Measurements from ENCODE around the gene HDLBP.
"Not testable (repeated sequence)": the region's sequence is repeated elsewhere in the genome, so short reads cannot be mapped to it uniquely, and the experiment has no call there.

Gene HDLBP

DNA sequence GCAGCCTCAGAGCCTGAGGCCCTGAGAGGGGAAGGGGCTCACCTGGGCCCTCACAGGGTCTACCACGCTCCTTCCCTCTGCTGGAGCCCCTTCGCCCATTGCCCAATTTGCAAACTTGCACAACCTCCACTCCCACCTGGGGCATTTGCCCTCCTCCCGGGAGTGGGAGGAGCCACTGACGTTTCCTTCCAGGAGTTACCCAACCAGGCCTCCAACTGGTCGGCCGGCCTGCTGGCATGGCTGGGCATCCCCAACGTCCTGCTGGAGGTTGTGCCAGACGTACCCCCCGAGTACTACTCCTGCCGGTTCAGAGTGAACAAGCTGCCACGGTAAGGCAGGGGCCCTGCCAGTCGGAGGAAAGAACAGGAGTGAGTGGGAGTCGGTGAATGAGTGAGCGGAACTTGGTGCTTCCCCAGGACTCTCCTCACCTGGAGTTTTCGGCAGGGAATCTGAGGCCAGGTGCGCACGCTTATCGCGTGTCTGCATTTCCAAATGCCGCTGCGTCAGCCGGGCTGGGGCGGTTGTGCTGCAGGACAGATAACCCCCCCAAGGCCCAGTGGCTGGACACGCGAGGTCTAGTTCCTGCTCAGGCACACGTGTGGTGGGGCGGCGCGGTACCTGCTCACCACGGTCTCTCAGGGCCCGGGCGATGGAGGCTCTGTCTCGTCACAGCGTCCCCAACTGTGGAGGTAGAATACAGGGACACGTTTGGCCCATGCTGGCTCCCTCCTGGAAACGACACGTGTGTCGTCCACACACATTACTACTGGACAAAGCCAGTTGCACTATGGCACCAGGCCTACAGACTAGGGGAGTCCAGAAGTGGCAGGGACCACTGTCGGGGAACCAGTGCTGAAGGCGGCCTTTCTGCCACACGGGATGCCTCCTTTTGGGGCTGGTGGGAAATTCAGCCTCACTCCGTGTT, 115.3 kb downstream of the HDLBP start:
- H3K27ac ChIP-seq (replicated peaks), result peak overlapping the region; percentile 92
- DNase-seq (ENCODE audit: low read depth in 1 of 2, low spot score in 1 of 2), result peak; percentile 78 to 83
- TF ChIP-seq POLR2AphosphoS5 (IDR thresholded peaks at IDR 0.05; ENCODE audit: low read depth), result peak; percentile 46; the same call in 1 of the 2 replicates
- TF ChIP-seq, protein P1, sequence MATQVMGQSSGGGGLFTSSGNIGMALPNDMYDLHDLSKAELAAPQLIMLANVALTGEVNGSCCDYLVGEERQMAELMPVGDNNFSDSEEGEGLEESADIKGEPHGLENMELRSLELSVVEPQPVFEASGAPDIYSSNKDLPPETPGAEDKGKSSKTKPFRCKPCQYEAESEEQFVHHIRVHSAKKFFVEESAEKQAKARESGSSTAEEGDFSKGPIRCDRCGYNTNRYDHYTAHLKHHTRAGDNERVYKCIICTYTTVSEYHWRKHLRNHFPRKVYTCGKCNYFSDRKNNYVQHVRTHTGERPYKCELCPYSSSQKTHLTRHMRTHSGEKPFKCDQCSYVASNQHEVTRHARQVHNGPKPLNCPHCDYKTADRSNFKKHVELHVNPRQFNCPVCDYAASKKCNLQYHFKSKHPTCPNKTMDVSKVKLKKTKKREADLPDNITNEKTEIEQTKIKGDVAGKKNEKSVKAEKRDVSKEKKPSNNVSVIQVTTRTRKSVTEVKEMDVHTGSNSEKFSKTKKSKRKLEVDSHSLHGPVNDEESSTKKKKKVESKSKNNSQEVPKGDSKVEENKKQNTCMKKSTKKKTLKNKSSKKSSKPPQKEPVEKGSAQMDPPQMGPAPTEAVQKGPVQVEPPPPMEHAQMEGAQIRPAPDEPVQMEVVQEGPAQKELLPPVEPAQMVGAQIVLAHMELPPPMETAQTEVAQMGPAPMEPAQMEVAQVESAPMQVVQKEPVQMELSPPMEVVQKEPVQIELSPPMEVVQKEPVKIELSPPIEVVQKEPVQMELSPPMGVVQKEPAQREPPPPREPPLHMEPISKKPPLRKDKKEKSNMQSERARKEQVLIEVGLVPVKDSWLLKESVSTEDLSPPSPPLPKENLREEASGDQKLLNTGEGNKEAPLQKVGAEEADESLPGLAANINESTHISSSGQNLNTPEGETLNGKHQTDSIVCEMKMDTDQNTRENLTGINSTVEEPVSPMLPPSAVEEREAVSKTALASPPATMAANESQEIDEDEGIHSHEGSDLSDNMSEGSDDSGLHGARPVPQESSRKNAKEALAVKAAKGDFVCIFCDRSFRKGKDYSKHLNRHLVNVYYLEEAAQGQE (IDR thresholded peaks at IDR 0.05; ENCODE audit: insufficient replicate concordance, low read depth), result no peak
- no peaks in the 10 kb centered on the region for H3K27me3 ChIP-seq (ENCODE audit: insufficient read depth, poor library complexity, severe bottlenecking)
- H3K4me3 ChIP-seq (replicated peaks; ENCODE audit: insufficient read depth, low read length), result peak overlapping the region; percentile 59

DNA sequence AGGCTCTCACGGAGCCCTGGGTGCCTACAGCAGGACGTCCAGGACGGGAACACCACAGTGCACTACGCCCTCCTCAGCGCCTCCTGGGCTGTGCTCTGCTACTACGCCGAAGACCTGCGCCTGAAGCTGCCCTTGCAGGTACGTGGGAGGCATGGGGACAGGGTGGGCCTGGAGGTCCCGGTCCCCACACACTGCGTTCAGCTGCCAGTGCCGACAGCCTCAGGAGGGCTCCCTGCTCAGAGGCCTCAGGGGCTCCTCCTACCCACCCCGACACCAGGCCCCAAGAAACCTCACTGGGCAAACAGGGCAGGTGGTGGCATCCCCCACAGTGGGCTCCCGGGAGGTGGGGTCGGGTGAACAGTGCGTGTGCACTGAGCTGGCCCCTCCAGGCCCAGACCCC, 116.2 kb downstream of the HDLBP start:
- no peak for DNase-seq (ENCODE audit: low read depth in 1 of 2, low spot score in 1 of 2)
- no peak overlapping the region for H3K4me3 ChIP-seq (replicated peaks; ENCODE audit: insufficient read depth, low read length)
- no peak overlapping the region for H3K27ac ChIP-seq (replicated peaks)
- TF ChIP-seq, protein P2, sequence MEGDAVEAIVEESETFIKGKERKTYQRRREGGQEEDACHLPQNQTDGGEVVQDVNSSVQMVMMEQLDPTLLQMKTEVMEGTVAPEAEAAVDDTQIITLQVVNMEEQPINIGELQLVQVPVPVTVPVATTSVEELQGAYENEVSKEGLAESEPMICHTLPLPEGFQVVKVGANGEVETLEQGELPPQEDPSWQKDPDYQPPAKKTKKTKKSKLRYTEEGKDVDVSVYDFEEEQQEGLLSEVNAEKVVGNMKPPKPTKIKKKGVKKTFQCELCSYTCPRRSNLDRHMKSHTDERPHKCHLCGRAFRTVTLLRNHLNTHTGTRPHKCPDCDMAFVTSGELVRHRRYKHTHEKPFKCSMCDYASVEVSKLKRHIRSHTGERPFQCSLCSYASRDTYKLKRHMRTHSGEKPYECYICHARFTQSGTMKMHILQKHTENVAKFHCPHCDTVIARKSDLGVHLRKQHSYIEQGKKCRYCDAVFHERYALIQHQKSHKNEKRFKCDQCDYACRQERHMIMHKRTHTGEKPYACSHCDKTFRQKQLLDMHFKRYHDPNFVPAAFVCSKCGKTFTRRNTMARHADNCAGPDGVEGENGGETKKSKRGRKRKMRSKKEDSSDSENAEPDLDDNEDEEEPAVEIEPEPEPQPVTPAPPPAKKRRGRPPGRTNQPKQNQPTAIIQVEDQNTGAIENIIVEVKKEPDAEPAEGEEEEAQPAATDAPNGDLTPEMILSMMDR (IDR thresholded peaks at IDR 0.05; ENCODE audit: insufficient read depth, low read length), result no peak
- TF ChIP-seq GABPA (IDR thresholded peaks at IDR 0.05; ENCODE audit: low read depth) (no peak), SPI1 (IDR thresholded peaks at IDR 0.05; ENCODE audit: borderline replicate concordance, low read depth) (no peak), POLR2AphosphoS5 (IDR thresholded peaks at IDR 0.05; ENCODE audit: low read depth) (no peak)
- TF ChIP-seq, protein P1 (IDR thresholded peaks at IDR 0.05; ENCODE audit: insufficient replicate concordance, low read depth), result no peak
- H3K27me3 ChIP-seq (ENCODE audit: insufficient read depth, poor library complexity, severe bottlenecking), result no peaks in the 10 kb centered on the region

DNA sequence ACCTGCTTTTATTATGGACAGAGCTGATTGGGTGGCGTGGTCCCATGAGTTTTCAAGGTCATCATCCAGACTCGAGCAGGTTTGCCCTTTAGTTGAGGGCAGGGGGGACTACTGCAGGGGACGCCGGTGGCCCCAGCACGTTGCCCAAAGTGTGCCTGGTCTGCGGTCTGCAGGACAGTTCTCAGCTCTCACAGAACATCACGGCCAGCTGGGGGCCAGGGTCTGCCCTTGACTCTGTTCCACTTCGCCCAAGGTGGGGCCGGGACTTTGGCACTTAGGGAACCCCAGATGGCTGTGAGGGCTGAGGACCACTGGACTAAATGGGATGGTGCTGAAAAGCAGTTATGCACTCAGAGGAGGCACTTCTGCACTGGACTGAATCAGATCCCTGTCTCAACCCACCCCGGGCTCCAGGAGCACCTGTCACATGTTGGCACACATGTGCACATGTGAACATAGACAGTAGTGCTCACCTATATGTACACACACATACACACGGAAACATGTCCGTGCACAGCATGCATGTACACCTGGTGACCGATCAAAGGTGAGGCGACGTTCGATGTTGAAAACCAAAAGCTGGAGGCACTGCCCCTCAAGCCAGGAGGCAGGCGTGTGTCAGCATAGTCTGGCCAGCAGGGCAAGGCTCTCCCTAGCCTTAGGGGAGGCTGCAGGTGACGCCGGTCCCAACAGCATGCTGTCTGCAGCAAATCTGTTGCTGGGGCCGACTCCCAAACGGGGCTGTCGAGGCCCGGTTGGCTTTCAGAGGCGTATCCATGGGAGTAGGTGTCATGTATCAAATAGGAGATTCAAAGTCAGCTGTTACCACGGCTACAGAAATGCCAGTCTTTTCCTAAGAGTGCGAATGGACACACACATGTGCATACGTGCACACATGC, 116.8 kb downstream of the HDLBP start:
- H3K27ac ChIP-seq (replicated peaks), result no peak overlapping the region
- TF ChIP-seq SPI1 (IDR thresholded peaks at IDR 0.05; ENCODE audit: borderline replicate concordance, low read depth) (no peak), POLR2AphosphoS5 (IDR thresholded peaks at IDR 0.05; ENCODE audit: low read depth) (no peak)
- H3K4me3 ChIP-seq (replicated peaks; ENCODE audit: insufficient read depth, low read length), result no peak overlapping the region
- no peaks in the 10 kb centered on the region for H3K27me3 ChIP-seq (ENCODE audit: insufficient read depth, poor library complexity, severe bottlenecking)
- no peak for DNase-seq (ENCODE audit: low read depth in 1 of 2, low spot score in 1 of 2)

DNA sequence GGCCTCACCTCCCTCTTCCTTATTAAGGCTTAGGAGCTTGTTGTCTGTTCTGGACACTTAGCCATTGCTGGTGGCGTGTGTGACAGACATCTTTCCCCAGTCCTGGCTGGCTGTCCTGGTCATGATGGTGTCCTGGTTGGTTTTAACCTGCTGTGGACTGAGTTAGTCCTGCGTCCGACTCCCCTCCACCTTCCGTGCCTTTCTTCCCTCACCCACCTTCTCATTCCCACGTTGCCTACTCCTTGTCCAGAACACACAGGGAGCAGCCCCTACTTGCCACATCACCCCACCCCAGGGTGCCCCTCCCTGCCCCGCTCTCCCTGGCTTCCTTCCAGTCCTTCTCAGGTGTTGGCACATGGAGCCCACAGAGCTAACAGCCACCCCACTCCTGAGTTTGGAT, 117.5 kb downstream of the HDLBP start:
- TF ChIP-seq, protein P2 (IDR thresholded peaks at IDR 0.05; ENCODE audit: insufficient read depth, low read length), result no peak
- TF ChIP-seq POLR2AphosphoS5 (IDR thresholded peaks at IDR 0.05; ENCODE audit: low read depth), result no peak
- no peak for TF ChIP-seq SPI1 (IDR thresholded peaks at IDR 0.05; ENCODE audit: borderline replicate concordance, low read depth)
- TF ChIP-seq GABPA (IDR thresholded peaks at IDR 0.05; ENCODE audit: low read depth), result no peak
- TF ChIP-seq, protein P1 (IDR thresholded peaks at IDR 0.05; ENCODE audit: insufficient replicate concordance, low read depth), result no peak
- Histone ChIP-seq H3K27ac (replicated peaks) (no peak overlapping the region), H3K27me3 (ENCODE audit: insufficient read depth, poor library complexity, severe bottlenecking) (no peaks in the 10 kb centered on the region), H3K4me3 (replicated peaks; ENCODE audit: insufficient read depth, low read length) (no peak overlapping the region)
- DNase-seq (ENCODE audit: low read depth in 1 of 2, low spot score in 1 of 2), result no peak

DNA sequence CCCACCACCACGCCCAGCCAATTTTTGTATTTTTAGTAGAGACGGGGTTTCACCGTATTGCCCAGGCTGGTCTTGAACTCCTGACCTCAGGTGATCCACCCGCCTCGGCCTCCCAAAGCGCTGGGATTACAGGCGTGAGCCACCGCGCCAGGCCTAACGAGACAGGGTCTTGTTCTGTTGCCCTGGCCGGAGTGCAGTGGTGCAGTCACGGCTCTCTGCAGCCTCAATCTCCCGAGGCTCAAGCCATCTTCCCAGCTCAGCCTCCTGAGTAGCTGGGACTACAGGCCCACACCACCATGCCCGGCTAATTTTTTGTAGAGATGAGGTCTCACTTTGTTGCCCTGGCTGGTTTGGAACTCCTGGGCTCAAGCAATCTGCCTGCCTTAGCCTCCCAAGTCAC, 118.2 kb downstream of the HDLBP start:
- H3K27ac ChIP-seq (replicated peaks); DNase-seq (ENCODE audit: low read depth in 1 of 2, low spot score in 1 of 2); H3K27me3 ChIP-seq (ENCODE audit: insufficient read depth, poor library complexity, severe bottlenecking); H3K4me3 ChIP-seq (replicated peaks; ENCODE audit: insufficient read depth, low read length): not testable (repeated sequence)

All from HL-60 (cell line).